GM23338 (cell line): ENCODE results near the gene MCFD2. TPM values are rescaled to one million over a fixed set of nuclear protein-coding genes. Genes with fewer than 3 reads are reported as not detected.

ENCODE experiments used
- ATAC-seq: fragments of 200-7000 bp; cut with Tn5 transposase; 3 replicates; pipeline ENCODE4 v1.9.1; 2020
- DNase-seq: peaks from one replicate; pipeline ENCODE4 v3.0.0-alpha.2; 2015; ENCODE audit warnings: low spot score
- H2AFZ ChIP-seq: fragments of 200-600 bp; sonication (generic); 2 replicates; pipeline ENCODE4 v1.8.0; 2016; ENCODE audit warnings: antibody characterized with exemption, mild to moderate bottlenecking, moderate library complexity
- H3F3A ChIP-seq: fragments of 200-600 bp; sonication (generic); replicated peaks from 2 replicates; pipeline ENCODE4 v1.8.0; 2017; ENCODE audit warnings: antibody characterized with exemption, mixed run types, low read depth
- H3K27ac ChIP-seq: fragments of 200-600 bp; sonication (generic); 2 replicates; pipeline ENCODE4 v1.6.1; 2016; ENCODE audit warnings: low read depth
- H3K27me3 ChIP-seq: fragments of 200-600 bp; sonication (generic); 2 replicates; pipeline ENCODE4 v1.8.0; 2016; ENCODE audit warnings: mild to moderate bottlenecking, mixed run types, moderate library complexity; ENCODE audit not compliant: insufficient read depth
- H3K36me3 ChIP-seq: fragments of 200-600 bp; sonication (generic); 2 replicates; pipeline ENCODE4 v1.8.0; 2016; ENCODE audit warnings: mild to moderate bottlenecking; ENCODE audit not compliant: insufficient read depth
- H3K4me1 ChIP-seq: fragments of 200-600 bp; sonication (generic); 2 replicates; pipeline ENCODE4 v1.8.0; 2016; ENCODE audit warnings: mild to moderate bottlenecking, moderate library complexity; ENCODE audit not compliant: insufficient read depth
- H3K4me2 ChIP-seq: fragments of 200-600 bp; sonication (generic); 2 replicates; pipeline ENCODE4 v1.7.1; 2017; ENCODE audit warnings: mixed run types
- H3K4me3 ChIP-seq: fragments of 200-600 bp; sonication (generic); 2 replicates; pipeline ENCODE4 v1.6.1; 2016; ENCODE audit warnings: mixed run types
- H3K79me2 ChIP-seq: fragments of 200-600 bp; sonication (generic); replicated peaks from 2 replicates; pipeline ENCODE4 v1.8.0; 2017; ENCODE audit warnings: mild to moderate bottlenecking; ENCODE audit not compliant: insufficient read depth
- H3K9me2 ChIP-seq: fragments of 200-600 bp; sonication (generic); 2 replicates; pipeline ENCODE4 v1.8.0; 2017; ENCODE audit not compliant: insufficient read depth
- H4K20me1 ChIP-seq: fragments of 200-600 bp; sonication (generic); replicated peaks from 2 replicates; pipeline ENCODE4 v1.8.0; 2017; ENCODE audit warnings: mild to moderate bottlenecking; ENCODE audit not compliant: insufficient read depth
- H3K27ac Mint-ChIP-seq: 2 replicates; pipeline ENCODE4 v1.8.0; 2020; ENCODE audit warnings: inconsistent platforms, mild to moderate bottlenecking, moderate library complexity, mixed read lengths
- H3K27me3 Mint-ChIP-seq: 3 replicates; pipeline ENCODE4 v1.8.0; 2022; ENCODE audit warnings: low read depth, mild to moderate bottlenecking, moderate library complexity, mixed read lengths, inconsistent platforms; ENCODE audit not compliant: insufficient read depth, poor library complexity
- H3K36me3 Mint-ChIP-seq: 3 replicates; pipeline ENCODE4 v1.8.0; 2021; ENCODE audit warnings: low read depth, mild to moderate bottlenecking, inconsistent platforms, moderate library complexity, mixed read lengths
- H3K4me1 Mint-ChIP-seq: 3 replicates; pipeline ENCODE4 v1.8.0; 2020; ENCODE audit warnings: mild to moderate bottlenecking, inconsistent platforms, mixed read lengths
- H3K4me3 Mint-ChIP-seq: 3 replicates; pipeline ENCODE4 v1.8.0; 2021; ENCODE audit warnings: moderate library complexity, mild to moderate bottlenecking, inconsistent platforms, mixed read lengths
- H3K9me3 Mint-ChIP-seq: 3 replicates; pipeline ENCODE4 v1.8.0; 2020; ENCODE audit warnings: moderate library complexity, mild to moderate bottlenecking, inconsistent platforms, mixed read lengths
- CTCF ChIP-seq, 2 experiments: fragments of 200-600 bp in 1 of 2; sonication (generic) in 1 of 2; conservative IDR thresholded peaks; 2 replicates each; pipeline versions ENCODE4 v1.5.1 to v1.6.1; 2016 to 2017; ENCODE audit warnings: antibody characterized with exemption in 2 of 2, low read depth in 2 of 2, mild to moderate bottlenecking in 2 of 2, moderate library complexity in 1 of 2
- EZH2 ChIP-seq: fragments of 200-600 bp; sonication (generic); IDR thresholded peaks from one replicate; pipeline ENCODE4 v1.8.0; 2017; ENCODE audit warnings: antibody characterized with exemption, mild to moderate bottlenecking, low read depth; ENCODE audit not compliant: unreplicated experiment
- EZH2phosphoT487 ChIP-seq: fragments of 200-600 bp; sonication (generic); IDR thresholded peaks from one replicate; pipeline ENCODE4 v1.8.1; 2018; ENCODE audit warnings: antibody characterized with exemption; ENCODE audit not compliant: unreplicated experiment
- NANOG ChIP-seq: IDR thresholded peaks from 2 replicates; pipeline ENCODE4 v1.6.1; 2016; ENCODE audit warnings: antibody characterized with exemption, borderline replicate concordance
- POLR2AphosphoS5 ChIP-seq: IDR thresholded peaks from 2 replicates; pipeline ENCODE4 v1.6.1; 2016; ENCODE audit warnings: antibody characterized with exemption, low read depth
- REST ChIP-seq: IDR thresholded peaks from one replicate; pipeline ENCODE4 v1.6.1; 2018; ENCODE audit warnings: antibody characterized with exemption; ENCODE audit not compliant: unreplicated experiment
- polyA plus RNA-seq: library from polyadenylated mRNA; unstranded; fragments of >200 nt; fragmentation: Nextera tagmentation; extraction: Ambion mirVana; gene quantifications from 2 replicates; pipeline ENCODE4 v1.2.1, GENCODE V29; 2016
- total RNA-seq: library from RNA; depleted of rRNA; stranded (reverse); fragments of >200 nt; shearing (Covaris generic); gene quantifications from 2 replicates; pipeline ENCODE4 v1.2.3, GENCODE V29; 2014
- TF ChIP-seq, protein P1 (sequence below): fragments of 250-450 bp; sonication (Bioruptor Pico); IDR thresholded peaks from 2 replicates; pipeline ENCODE4 v1.5.0; 2020; ENCODE audit warnings: mild to moderate bottlenecking, moderate library complexity

The MCFD2 gene
- total and polyA plus RNA-seq, 2 experiments from 2014 or later = 55.1 to 91.9 TPM

GRCh38 chr2:46874236-46874929 is 41.2 kb downstream of the MCFD2 start:
- H3K4me3 Mint-ChIP-seq = no peak overlapping the region
- H3K27me3 Mint-ChIP-seq = peaks cover 3% of the 10 kb centered on the region
- H3K36me3 Mint-ChIP-seq = no peaks in the 10 kb centered on the region; the same call in 2 of the 3 replicates
- Histone ChIP-seq H2AFZ (0 out of 2 replicates have a peak overlapping the region, but pooled peaks have one; percentile 38), H3K36me3 (no peaks in the 10 kb centered on the region), H3K4me1 (no peaks in the 10 kb centered on the region), H3F3A (peaks cover 8% of the 10 kb centered on the region), H3K9me2 (0 out of 2 replicates have a peak, but pooled peaks cover 8% of the 10 kb centered on the region), H3K79me2 (no peaks in the 10 kb centered on the region), H4K20me1 (no peaks in the 10 kb centered on the region), H3K27me3 (no peaks in the 10 kb centered on the region), H3K4me2 (no peak overlapping the region), H3K27ac (no peak overlapping the region), H3K4me3 (no peak overlapping the region)
- TF ChIP-seq POLR2AphosphoS5 = no peak
- TF ChIP-seq, protein P1, sequence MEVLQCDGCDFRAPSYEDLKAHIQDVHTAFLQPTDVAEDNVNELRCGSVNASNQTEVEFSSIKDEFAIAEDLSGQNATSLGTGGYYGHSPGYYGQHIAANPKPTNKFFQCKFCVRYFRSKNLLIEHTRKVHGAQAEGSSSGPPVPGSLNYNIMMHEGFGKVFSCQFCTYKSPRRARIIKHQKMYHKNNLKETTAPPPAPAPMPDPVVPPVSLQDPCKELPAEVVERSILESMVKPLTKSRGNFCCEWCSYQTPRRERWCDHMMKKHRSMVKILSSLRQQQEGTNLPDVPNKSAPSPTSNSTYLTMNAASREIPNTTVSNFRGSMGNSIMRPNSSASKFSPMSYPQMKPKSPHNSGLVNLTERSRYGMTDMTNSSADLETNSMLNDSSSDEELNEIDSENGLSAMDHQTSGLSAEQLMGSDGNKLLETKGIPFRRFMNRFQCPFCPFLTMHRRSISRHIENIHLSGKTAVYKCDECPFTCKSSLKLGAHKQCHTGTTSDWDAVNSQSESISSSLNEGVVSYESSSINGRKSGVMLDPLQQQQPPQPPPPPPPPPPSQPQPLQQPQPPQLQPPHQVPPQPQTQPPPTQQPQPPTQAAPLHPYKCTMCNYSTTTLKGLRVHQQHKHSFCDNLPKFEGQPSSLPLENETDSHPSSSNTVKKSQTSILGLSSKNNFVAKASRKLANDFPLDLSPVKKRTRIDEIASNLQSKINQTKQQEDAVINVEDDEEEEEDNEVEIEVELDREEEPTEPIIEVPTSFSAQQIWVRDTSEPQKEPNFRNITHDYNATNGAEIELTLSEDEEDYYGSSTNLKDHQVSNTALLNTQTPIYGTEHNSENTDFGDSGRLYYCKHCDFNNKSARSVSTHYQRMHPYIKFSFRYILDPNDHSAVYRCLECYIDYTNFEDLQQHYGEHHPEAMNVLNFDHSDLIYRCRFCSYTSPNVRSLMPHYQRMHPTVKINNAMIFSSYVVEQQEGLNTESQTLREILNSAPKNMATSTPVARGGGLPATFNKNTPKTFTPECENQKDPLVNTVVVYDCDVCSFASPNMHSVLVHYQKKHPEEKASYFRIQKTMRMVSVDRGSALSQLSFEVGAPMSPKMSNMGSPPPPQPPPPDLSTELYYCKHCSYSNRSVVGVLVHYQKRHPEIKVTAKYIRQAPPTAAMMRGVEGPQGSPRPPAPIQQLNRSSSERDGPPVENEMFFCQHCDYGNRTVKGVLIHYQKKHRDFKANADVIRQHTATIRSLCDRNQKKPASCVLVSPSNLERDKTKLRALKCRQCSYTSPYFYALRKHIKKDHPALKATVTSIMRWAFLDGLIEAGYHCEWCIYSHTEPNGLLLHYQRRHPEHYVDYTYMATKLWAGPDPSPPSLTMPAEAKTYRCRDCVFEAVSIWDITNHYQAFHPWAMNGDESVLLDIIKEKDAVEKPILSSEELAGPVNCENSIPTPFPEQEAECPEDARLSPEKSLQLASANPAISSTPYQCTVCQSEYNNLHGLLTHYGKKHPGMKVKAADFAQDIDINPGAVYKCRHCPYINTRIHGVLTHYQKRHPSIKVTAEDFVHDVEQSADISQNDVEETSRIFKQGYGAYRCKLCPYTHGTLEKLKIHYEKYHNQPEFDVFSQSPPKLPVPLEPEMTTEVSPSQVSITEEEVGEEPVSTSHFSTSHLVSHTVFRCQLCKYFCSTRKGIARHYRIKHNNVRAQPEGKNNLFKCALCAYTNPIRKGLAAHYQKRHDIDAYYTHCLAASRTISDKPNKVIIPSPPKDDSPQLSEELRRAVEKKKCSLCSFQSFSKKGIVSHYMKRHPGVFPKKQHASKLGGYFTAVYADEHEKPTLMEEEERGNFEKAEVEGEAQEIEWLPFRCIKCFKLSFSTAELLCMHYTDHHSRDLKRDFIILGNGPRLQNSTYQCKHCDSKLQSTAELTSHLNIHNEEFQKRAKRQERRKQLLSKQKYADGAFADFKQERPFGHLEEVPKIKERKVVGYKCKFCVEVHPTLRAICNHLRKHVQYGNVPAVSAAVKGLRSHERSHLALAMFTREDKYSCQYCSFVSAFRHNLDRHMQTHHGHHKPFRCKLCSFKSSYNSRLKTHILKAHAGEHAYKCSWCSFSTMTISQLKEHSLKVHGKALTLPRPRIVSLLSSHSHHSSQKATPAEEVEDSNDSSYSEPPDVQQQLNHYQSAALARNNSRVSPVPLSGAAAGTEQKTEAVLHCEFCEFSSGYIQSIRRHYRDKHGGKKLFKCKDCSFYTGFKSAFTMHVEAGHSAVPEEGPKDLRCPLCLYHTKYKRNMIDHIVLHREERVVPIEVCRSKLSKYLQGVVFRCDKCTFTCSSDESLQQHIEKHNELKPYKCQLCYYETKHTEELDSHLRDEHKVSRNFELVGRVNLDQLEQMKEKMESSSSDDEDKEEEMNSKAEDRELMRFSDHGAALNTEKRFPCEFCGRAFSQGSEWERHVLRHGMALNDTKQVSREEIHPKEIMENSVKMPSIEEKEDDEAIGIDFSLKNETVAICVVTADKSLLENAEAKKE (CRISPR knock-in tag) = no peak
- no peak for TF ChIP-seq EZH2phosphoT487
- no peak for TF ChIP-seq REST
- no peak for TF ChIP-seq CTCF (conservative IDR thresholded peaks at IDR 0.05; ENCODE audit: low read depth in 2 of 2)
- TF ChIP-seq EZH2 = no peak
- TF ChIP-seq NANOG = no peak
- no peaks in the 10 kb centered on the region; the same call in 2 of the 3 replicates for H3K9me3 Mint-ChIP-seq
- ATAC-seq = no peak
- DNase-seq = no peak
- no peak overlapping the region for H3K27ac Mint-ChIP-seq
- 0 out of 3 replicates have a peak, but pooled peaks cover 6% of the 10 kb centered on the region for H3K4me1 Mint-ChIP-seq
